IMR-90 (cell line): ENCODE results near the gene SYCP2. TPM values are rescaled to one million over a fixed set of nuclear protein-coding genes. Genes with fewer than 3 reads are reported as not detected.

Experiments
- ATAC-seq: fragments of 200-7000 bp; cut with Tn5 transposase; 2 replicates; pipeline ENCODE4 v1.9.1; 2020; ENCODE audit warnings: low read depth, mild to moderate bottlenecking, moderate library complexity
- BruUV-seq: library from RNA; stranded (reverse); fragments of 400-500 nt; replicated peaks from 2 replicates; lab custom pipeline; 2021; lab: Mats Ljungman, UMichigan
- CTCF ChIA-PET: fragments of 300-600 bp; formaldehyde crosslinking; extraction: SDS; loops from one replicate; lab custom pipeline; 2021; ENCODE audit warnings: antibody characterized with exemption; lab: Yijun Ruan, JAX
- POLR2A ChIA-PET: fragments of 300-600 bp; sonication (Branson Sonifier 250); formaldehyde crosslinking; loops from one replicate; lab custom pipeline; 2022; ENCODE audit warnings: antibody characterized with exemption; ENCODE audit not compliant: unreplicated experiment; lab: Charles Lee
- DNase-seq: peaks from one replicate; pipeline ENCODE4 v3.0.0; 2013
- H2AFZ ChIP-seq: replicated peaks from 2 replicates; pipeline ENCODE3; 2013; ENCODE audit warnings: low read length, mild to moderate bottlenecking; ENCODE audit not compliant: poor library complexity
- H2AK5ac ChIP-seq: 2 replicates; pipeline ENCODE4 v1.6.1; 2013; ENCODE audit warnings: low read depth, low read length, inconsistent platforms
- H2AK9ac ChIP-seq: replicated peaks from 2 replicates; pipeline ENCODE3; 2013; ENCODE audit warnings: mild to moderate bottlenecking, low read depth, low read length, moderate library complexity; ENCODE audit not compliant: poor library complexity
- H2BK120ac ChIP-seq: 2 replicates; pipeline ENCODE4 v1.6.1; 2013; ENCODE audit warnings: low read depth, low read length, inconsistent platforms
- H2BK15ac ChIP-seq: 3 replicates; pipeline ENCODE4 v1.6.1; 2013; ENCODE audit warnings: low read depth, low read length, inconsistent platforms
- H2BK20ac ChIP-seq: 2 replicates; pipeline ENCODE4 v1.6.1; 2013; ENCODE audit warnings: low read depth, mild to moderate bottlenecking, inconsistent platforms, low read length, moderate library complexity
- H2BK5ac ChIP-seq: 2 replicates; pipeline ENCODE4 v1.6.1; 2013; ENCODE audit warnings: mild to moderate bottlenecking, low read depth, low read length, inconsistent platforms; ENCODE audit not compliant: poor library complexity, severe bottlenecking
- H3K14ac ChIP-seq: replicated peaks from 2 replicates; pipeline ENCODE4 v1.6.1; 2013; ENCODE audit warnings: low read depth, low read length, inconsistent platforms
- H3K18ac ChIP-seq: 2 replicates; pipeline ENCODE4 v1.6.1; 2013; ENCODE audit warnings: low read depth, low read length, control low read depth
- H3K23ac ChIP-seq: 2 replicates; pipeline ENCODE4 v1.6.1; 2013; ENCODE audit warnings: low read depth, low read length, inconsistent platforms
- H3K27ac ChIP-seq: 2 replicates; pipeline ENCODE4 v1.5.1; 2013; ENCODE audit warnings: mild to moderate bottlenecking, control low read depth, low read length; ENCODE audit not compliant: insufficient read depth
- H3K27me3 ChIP-seq: 2 replicates; pipeline ENCODE4 v1.6.1; 2013; ENCODE audit warnings: low read length; ENCODE audit not compliant: control insufficient read depth, insufficient read depth
- H3K36me3 ChIP-seq: 2 replicates; pipeline ENCODE4 v1.6.1; 2013; ENCODE audit warnings: low read length, mixed read lengths; ENCODE audit not compliant: control insufficient read depth, insufficient read depth
- H3K4ac ChIP-seq: 2 replicates; pipeline ENCODE4 v1.6.1; 2013; ENCODE audit warnings: low read depth, low read length, inconsistent platforms
- H3K4me1 ChIP-seq: 2 replicates; pipeline ENCODE4 v1.6.1; 2013; ENCODE audit warnings: low read length, mixed read lengths; ENCODE audit not compliant: control insufficient read depth, insufficient read depth
- H3K4me2 ChIP-seq: 2 replicates; pipeline ENCODE4 v1.6.1; 2013; ENCODE audit warnings: low read depth, mild to moderate bottlenecking, control low read depth, low read length, moderate library complexity
- H3K4me3 ChIP-seq: 2 replicates; pipeline ENCODE4 v1.5.1; 2013; ENCODE audit warnings: low read depth, mild to moderate bottlenecking, control low read depth, low read length, moderate library complexity; ENCODE audit not compliant: insufficient read depth
- H3K56ac ChIP-seq: 2 replicates; pipeline ENCODE4 v1.6.1; 2013; ENCODE audit warnings: low read length, inconsistent platforms; ENCODE audit not compliant: insufficient read depth; ENCODE audit errors: extremely low read depth
- H3K79me1 ChIP-seq, 2 experiments: 2 replicates each; pipeline ENCODE4 v1.6.1; 2013; ENCODE audit warnings: low read length in 2 of 2, inconsistent platforms in 1 of 2, low read depth in 1 of 2
- H3K9ac ChIP-seq: 2 replicates; pipeline ENCODE4 v1.6.1; 2013; ENCODE audit warnings: low read depth, low read length, control low read depth
- H3K9me1 ChIP-seq: 2 replicates; pipeline ENCODE4 v1.6.1; 2013; ENCODE audit warnings: low read length, inconsistent platforms; ENCODE audit not compliant: insufficient read depth
- H3K9me3 ChIP-seq: 2 replicates; pipeline ENCODE4 v1.6.1; 2013; ENCODE audit warnings: low read length; ENCODE audit not compliant: control insufficient read depth, insufficient read depth
- H4K20me1 ChIP-seq: 2 replicates; pipeline ENCODE4 v1.6.1; 2013; ENCODE audit warnings: low read length, inconsistent platforms; ENCODE audit not compliant: insufficient read depth
- H4K5ac ChIP-seq: 2 replicates; pipeline ENCODE4 v1.6.1; 2013; ENCODE audit warnings: mild to moderate bottlenecking, low read depth, low read length, control low read depth
- H4K8ac ChIP-seq, 2 experiments: 2 replicates each; pipeline ENCODE4 v1.6.1; 2013; ENCODE audit warnings: low read depth in 2 of 2, low read length in 2 of 2, control low read depth in 1 of 2, inconsistent platforms in 1 of 2
- H4K91ac ChIP-seq: 2 replicates; pipeline ENCODE4 v1.6.1; 2013; ENCODE audit warnings: low read depth, low read length, inconsistent platforms; ENCODE audit not compliant: insufficient read depth
- CEBPB ChIP-seq: IDR thresholded peaks from 2 replicates; pipeline ENCODE4 v1.6.1; 2012; ENCODE audit warnings: low read depth, low read length, improper control_type of control experiment
- FOS ChIP-seq: fragments of 150-350 bp; IDR thresholded peaks from 2 replicates; pipeline ENCODE4 v1.6.1; 2016; ENCODE audit warnings: low read depth, low read length
- MAFK ChIP-seq: IDR thresholded peaks from 2 replicates; pipeline ENCODE4 v1.6.1; 2012; ENCODE audit warnings: low read depth, low read length, improper control_type of control experiment
- MAZ ChIP-seq: IDR thresholded peaks from 2 replicates; pipeline ENCODE4 v1.6.1; 2012; ENCODE audit warnings: low read depth, mild to moderate bottlenecking, low read length, improper control_type of control experiment, moderate library complexity, borderline replicate concordance
- RAD21 ChIP-seq: IDR thresholded peaks from 2 replicates; pipeline ENCODE4 v1.6.1; 2012; ENCODE audit warnings: low read length, improper control_type of control experiment
- RFX5 ChIP-seq: IDR thresholded peaks from 2 replicates; pipeline ENCODE4 v1.8.0; 2012; ENCODE audit warnings: low read depth, mild to moderate bottlenecking, low read length, moderate library complexity
- USF2 ChIP-seq: fragments of 150-350 bp; IDR thresholded peaks from 2 replicates; pipeline ENCODE4 v1.6.1; 2017; ENCODE audit warnings: mild to moderate bottlenecking, antibody characterized with exemption, low read length, low read depth
- WGBS, 2 experiments: methylation state at CpG; one replicate each; pipeline versions ENCODE4 v1.1.5 to v1.1.7; 2013; ENCODE audit warnings: missing lambda C conversion rate in 2 of 2; ENCODE audit not compliant: insufficient read length in 1 of 2; ENCODE audit errors: extremely low coverage in 2 of 2; 5-methylcytosine and 5-hydroxymethylcytosine counted together
- dilution Hi-C: fragments of 300-500 bp; cut with HindIII; formaldehyde crosslinking; loops from one replicate; pipeline ENCODE4 v1.14.3; 2018; ENCODE audit warnings: low sequenced_read_pairs; ENCODE audit not compliant: unreplicated experiment
- in situ Hi-C: fragments of 300-500 bp; cut with MboI; formaldehyde crosslinking; loops from 3 replicates; pipeline ENCODE4 v1.14.3; 2019; ENCODE audit warnings: low sequenced_read_pairs, inconsistent platforms, mixed read lengths
- intact Hi-C: fragments of 100-400 bp; cut with micrococcal nuclease; formaldehyde crosslinking; loops from 2 replicates; pipeline ENCODE4 v1.10.0; 2022
- polyA plus RNA-seq, 3 experiments: library from polyadenylated mRNA; depleted of rRNA; stranded (reverse); fragments of >200 nt; gene quantifications; 2 replicates each; pipeline ENCODE4 v1.2.3, GENCODE V29; 2012; ENCODE audit warnings: low replicate concordance in 1 of 3
- total RNA-seq: library from RNA; depleted of rRNA; stranded (reverse); fragments of >200 nt; gene quantifications from 2 replicates; pipeline ENCODE4 v1.2.3, GENCODE V29; 2012

Gene SYCP2
- total and polyA plus RNA-seq, 2 of the 4 experiments (the other 2 are of a cell fraction) = 0.18 to 0.31 TPM

- H3K18ac ChIP-seq = no peak overlapping the region
- no peaks in the 10 kb centered on the region for H3K79me1 ChIP-seq
- no peak overlapping the region for H2AK9ac ChIP-seq
- no peak for DNase-seq
- no peak overlapping the region for H2BK5ac ChIP-seq
- H4K91ac ChIP-seq = no peak overlapping the region
- no peak overlapping the region for H2BK15ac ChIP-seq
- H3K56ac ChIP-seq = no peak overlapping the region
- H3K9me3 ChIP-seq = no peaks in the 10 kb centered on the region
- no peak overlapping the region for H3K4me3 ChIP-seq
- TF ChIP-seq CEBPB = no peak
- TF ChIP-seq RFX5 = no peak
- no peak for TF ChIP-seq MAFK
- no peak for TF ChIP-seq USF2
- no peak for TF ChIP-seq RAD21
- no peak for TF ChIP-seq FOS
- no peak for TF ChIP-seq MAZ
- no peak overlapping the region for H3K9ac ChIP-seq
- no peak overlapping the region for H2AFZ ChIP-seq
- H3K27me3 ChIP-seq = no peaks in the 10 kb centered on the region
- no peaks in the 10 kb centered on the region for H3K9me1 ChIP-seq
- intact Hi-C loops = no loop called here
- H2BK20ac ChIP-seq = no peak overlapping the region
- H4K20me1 ChIP-seq = no peaks in the 10 kb centered on the region
- no CpG with 5 or more reads among the region's 2 CpGs for WGBS, 2 experiments
- no peak overlapping the region for H3K23ac ChIP-seq
- in situ Hi-C loops = no loop called here
- H3K36me3 ChIP-seq = no peaks in the 10 kb centered on the region
- H3K4me1 ChIP-seq = no peaks in the 10 kb centered on the region
- H3K14ac ChIP-seq = no peak overlapping the region
- BruUV-seq = no TSS peak
- no peak overlapping the region for H3K4me2 ChIP-seq
- dilution Hi-C loops = no loop called here
- H2BK120ac ChIP-seq = no peak overlapping the region
- POLR2A ChIA-PET = no interaction called here
- no peak overlapping the region for H3K27ac ChIP-seq
- no peak overlapping the region for H3K4ac ChIP-seq
- CTCF ChIA-PET = no interaction called here
- H4K5ac ChIP-seq = no peak overlapping the region
- no peak overlapping the region for H4K8ac ChIP-seq
- no peak for ATAC-seq
- H2AK5ac ChIP-seq = no peak overlapping the region
These were observed 85.3 kb downstream of the SYCP2 start for GRCh38 chr20:59848182-59848581.
